Measurements from ENCODE around the gene EYA2.

Gene EYA2

GRCh38 chr20:46953596-46953995, 59.0 kb downstream of the EYA2 start:
- no peak for TF ChIP-seq CTCF (IDR thresholded peaks at IDR 0.05; ENCODE audit: unreplicated experiment in 3 of 3)
- Mint-ChIP-seq H3K4me1 (no peaks in the 10 kb centered on the region), H3K36me3 (ENCODE audit: low read depth) (peaks cover 3% of the 10 kb centered on the region), H3K9me3 (peaks cover 13% of the 10 kb centered on the region), H3K4me3 (no peak overlapping the region), H3K27ac (no peak overlapping the region), H3K27me3 (ENCODE audit: low read depth) (no peaks in the 10 kb centered on the region)

- H3K9me3 Mint-ChIP-seq = peaks cover 16% of the 10 kb centered on the region
- H3K27me3 Mint-ChIP-seq (ENCODE audit: low read depth) = peaks cover 3% of the 10 kb centered on the region
- no peak overlapping the region for H3K4me3 Mint-ChIP-seq
- H3K27ac Mint-ChIP-seq = no peak overlapping the region
- H3K36me3 Mint-ChIP-seq (ENCODE audit: low read depth) = peaks cover 3% of the 10 kb centered on the region
- no peak for TF ChIP-seq CTCF (IDR thresholded peaks at IDR 0.05; ENCODE audit: unreplicated experiment in 3 of 3)
- H3K4me1 Mint-ChIP-seq = peaks cover 3% of the 10 kb centered on the region
These were observed 59.9 kb downstream of the EYA2 start for GRCh38 chr20:46954490-46955038.

GRCh38 chr20:46955601-46956556, 61.2 kb downstream of the EYA2 start:
- peaks cover 13% of the 10 kb centered on the region for H3K4me1 Mint-ChIP-seq
- no peak for TF ChIP-seq CTCF (IDR thresholded peaks at IDR 0.05; ENCODE audit: unreplicated experiment in 3 of 3)
- no peak overlapping the region for H3K4me3 Mint-ChIP-seq
- no peak overlapping the region for H3K27ac Mint-ChIP-seq
- H3K36me3 Mint-ChIP-seq (ENCODE audit: low read depth) = peaks cover 3% of the 10 kb centered on the region
- H3K27me3 Mint-ChIP-seq (ENCODE audit: low read depth) = peaks cover 5% of the 10 kb centered on the region
- peaks cover 16% of the 10 kb centered on the region for H3K9me3 Mint-ChIP-seq

DNA sequence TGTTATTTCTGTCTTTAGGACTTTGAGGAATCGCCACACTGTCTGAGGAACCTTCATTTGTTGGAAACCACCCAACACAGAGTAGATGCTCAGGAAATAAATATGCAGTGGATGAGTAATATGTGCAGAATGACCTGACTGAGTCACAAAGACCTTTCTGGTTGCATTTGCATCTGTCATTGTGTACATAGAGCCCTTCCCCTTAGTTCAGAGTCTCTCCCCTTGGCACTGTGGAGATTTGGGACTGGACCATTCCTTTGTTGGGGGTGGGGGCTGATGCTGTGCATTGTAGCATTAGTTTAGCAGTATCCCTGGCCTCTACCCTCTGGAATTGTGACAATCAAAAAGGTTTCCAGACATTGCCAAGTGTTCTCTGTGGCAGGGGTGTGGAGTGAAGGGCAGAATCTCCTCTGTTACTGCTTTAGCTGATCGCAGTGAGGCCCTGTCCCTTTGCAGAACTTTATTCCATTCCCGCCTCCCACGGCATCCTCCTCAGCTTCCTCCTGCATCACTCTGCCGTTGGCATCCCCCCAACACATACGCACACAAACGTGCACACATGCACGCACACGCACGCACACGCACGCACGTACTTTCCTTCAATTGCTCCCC, 64.5 kb downstream of the EYA2 start:
- no peak overlapping the region for H3K27ac Mint-ChIP-seq
- TF ChIP-seq CTCF (IDR thresholded peaks at IDR 0.05; ENCODE audit: unreplicated experiment in 3 of 3) = no peak
- peaks cover 5% of the 10 kb centered on the region for H3K27me3 Mint-ChIP-seq (ENCODE audit: low read depth)
- H3K9me3 Mint-ChIP-seq = peaks cover 16% of the 10 kb centered on the region
- no peak overlapping the region for H3K4me3 Mint-ChIP-seq
- H3K4me1 Mint-ChIP-seq = peaks cover 29% of the 10 kb centered on the region
- peaks cover 3% of the 10 kb centered on the region for H3K36me3 Mint-ChIP-seq (ENCODE audit: low read depth)

GRCh38 chr20:46959821-46960220, 65.2 kb downstream of the EYA2 start:
- no peak overlapping the region for H3K4me3 Mint-ChIP-seq
- H3K9me3 Mint-ChIP-seq = peaks cover 16% of the 10 kb centered on the region
- H3K27me3 Mint-ChIP-seq (ENCODE audit: low read depth) = peaks cover 5% of the 10 kb centered on the region
- peaks cover 29% of the 10 kb centered on the region for H3K4me1 Mint-ChIP-seq
- no peak overlapping the region for H3K27ac Mint-ChIP-seq
- peaks cover 3% of the 10 kb centered on the region for H3K36me3 Mint-ChIP-seq (ENCODE audit: low read depth)
- no peak for TF ChIP-seq CTCF (IDR thresholded peaks at IDR 0.05; ENCODE audit: unreplicated experiment in 3 of 3)

Data from nephron (organoid).